COR-L47 (cell line): ENCODE data around the gene STK33.
"Not testable (repeated sequence)": the region's sequence is repeated elsewhere in the genome, so short reads cannot be mapped to it uniquely, and the experiment has no call there.

Experiments
- DNase-seq: peaks from one replicate; lab custom pipeline; 2025; lab: John Stamatoyannopoulos, UW

The STK33 gene

GRCh38 chr11:8543278-8543677, 50.8 kb downstream of the STK33 start:
- DNase-seq, result no peak

- no peak for DNase-seq
Observed at GRCh38 chr11:8541448-8541847, 52.6 kb downstream of the STK33 start.

- DNase-seq, result no peak
Observed at GRCh38 chr11:8533332-8533731, 60.7 kb downstream of the STK33 start.

GRCh38 chr11:8532475-8532874, 61.6 kb downstream of the STK33 start:
- no peak for DNase-seq

GRCh38 chr11:8531982-8532381, 62.0 kb downstream of the STK33 start:
- no peak for DNase-seq

- peak; percentile 77 for DNase-seq
Observed at GRCh38 chr11:8531312-8531711, 62.7 kb downstream of the STK33 start.

- no peak for DNase-seq
Observed at GRCh38 chr11:8527939-8528338, 66.1 kb downstream of the STK33 start.

GRCh38 chr11:8523396-8523795, 70.6 kb downstream of the STK33 start:
- no peak for DNase-seq

- DNase-seq, result no peak
Observed at GRCh38 chr11:8512547-8512946, 81.5 kb downstream of the STK33 start.

- DNase-seq, result no peak
Observed at GRCh38 chr11:8503910-8504364, 90.1 kb downstream of the STK33 start.

- DNase-seq, result no peak
Observed at GRCh38 chr11:8501836-8502235, 92.2 kb downstream of the STK33 start.

GRCh38 chr11:8488395-8488794, 105.6 kb downstream of the STK33 start:
- DNase-seq, result no peak

GRCh38 chr11:8487261-8487660, 106.8 kb downstream of the STK33 start:
- DNase-seq, result no peak

- DNase-seq, result no peak
Observed at GRCh38 chr11:8484251-8484650, 109.8 kb downstream of the STK33 start.

- DNase-seq, result no peak
Observed at GRCh38 chr11:8480858-8481257, 113.2 kb downstream of the STK33 start.

GRCh38 chr11:8477680-8478079, 116.3 kb downstream of the STK33 start:
- DNase-seq, result no peak

GRCh38 chr11:8477151-8477550, 116.9 kb downstream of the STK33 start:
- no peak for DNase-seq

- not testable (repeated sequence) for DNase-seq
Observed at GRCh38 chr11:8467806-8468205, 126.2 kb downstream of the STK33 start.

GRCh38 chr11:8467356-8467755, 126.7 kb downstream of the STK33 start:
- not testable (repeated sequence) for DNase-seq

- not testable (repeated sequence) for DNase-seq
Observed at GRCh38 chr11:8466884-8467283, 127.1 kb downstream of the STK33 start.

GRCh38 chr11:8459711-8460399, 134.2 kb downstream of the STK33 start:
- DNase-seq, result no peak

- peak; percentile 50 for DNase-seq
Observed at GRCh38 chr11:8442301-8442700, 151.7 kb downstream of the STK33 start.

GRCh38 chr11:8440649-8441048, 153.4 kb downstream of the STK33 start:
- no peak for DNase-seq

- no peak for DNase-seq
Observed at GRCh38 chr11:8429483-8429882, 164.5 kb downstream of the STK33 start.
